HG03095 (cell line): Measurements from ENCODE around the gene ITGB5.
A peak's percentile ranks its signal among the peaks of the same experiment; 100 is the strongest.
"Not testable (repeated sequence)": the region's sequence is repeated elsewhere in the genome, so short reads cannot be mapped to it uniquely, and the experiment has no call there.

ENCODE experiments used
- ATAC-seq: cut with Tn5 transposase; IDR thresholded peaks from one replicate; pipeline ENCODE4 v1.9.1; 2021; ENCODE audit warnings: moderate library complexity; ENCODE audit not compliant: unreplicated experiment

Gene ITGB5

GRCh38 chr3:124837730-124838186, 49.4 kb downstream of the ITGB5 start:
- ATAC-seq: no peak

GRCh38 chr3:124837065-124837464, 50.1 kb downstream of the ITGB5 start:
- ATAC-seq: no peak

- ATAC-seq: no peak
Measured at GRCh38 chr3:124836448-124836847, 50.7 kb downstream of the ITGB5 start.

GRCh38 chr3:124834723-124835718, 52.1 kb downstream of the ITGB5 start:
- peak; percentile 83 for ATAC-seq

- no peak for ATAC-seq
Measured at GRCh38 chr3:124833710-124834332, 53.3 kb downstream of the ITGB5 start.

- no peak for ATAC-seq
Measured at GRCh38 chr3:124832782-124833709, 54.1 kb downstream of the ITGB5 start.

GRCh38 chr3:124831628-124832199, 55.5 kb downstream of the ITGB5 start:
- no peak for ATAC-seq

- ATAC-seq: no peak
Measured at GRCh38 chr3:124829819-124830554, 57.2 kb downstream of the ITGB5 start.

GRCh38 chr3:124829178-124829818, 57.9 kb downstream of the ITGB5 start:
- no peak for ATAC-seq

GRCh38 chr3:124827476-124828206, 59.5 kb downstream of the ITGB5 start:
- not testable (repeated sequence) for ATAC-seq

GRCh38 chr3:124826703-124827102, 60.5 kb downstream of the ITGB5 start:
- no peak for ATAC-seq

GRCh38 chr3:124824286-124824915, 62.8 kb downstream of the ITGB5 start:
- ATAC-seq: no peak

GRCh38 chr3:124823648-124824047, 63.5 kb downstream of the ITGB5 start:
- ATAC-seq: no peak

GRCh38 chr3:124823206-124823605, 64.0 kb downstream of the ITGB5 start:
- ATAC-seq: no peak

GRCh38 chr3:124821356-124821755, 65.8 kb downstream of the ITGB5 start:
- no peak for ATAC-seq

GRCh38 chr3:124818398-124819091, 68.6 kb downstream of the ITGB5 start:
- no peak for ATAC-seq

GRCh38 chr3:124817079-124817478, 70.1 kb downstream of the ITGB5 start:
- ATAC-seq: no peak

GRCh38 chr3:124816206-124816605, 71.0 kb downstream of the ITGB5 start:
- no peak for ATAC-seq
